Subcutaneous adipose tissue (tissue), 4 donors: Measurements from ENCODE around the gene SPATS2L. TPM values are rescaled to one million over a fixed set of nuclear protein-coding genes. Genes with fewer than 3 reads are reported as not detected.

Experiments
- total RNA-seq, 4 donors: library from RNA; depleted of rRNA; stranded (reverse); fragments of >200 nt; gene quantifications; one replicate each; pipeline ENCODE4 v1.1.0, GENCODE V29; 2016
- TF ChIP-seq, protein P1 (sequence below): fragments of 450-650 bp; IDR thresholded peaks from one replicate; pipeline ENCODE4 v1.5.1; 2016; ENCODE audit warnings: low read depth, mild to moderate bottlenecking, control low read depth, antibody characterized with exemption, moderate library complexity

The SPATS2L gene
- total RNA-seq, 4 donors from 2014 or later, result 71.4 to 88.9 (median 79.6) TPM

DNA sequence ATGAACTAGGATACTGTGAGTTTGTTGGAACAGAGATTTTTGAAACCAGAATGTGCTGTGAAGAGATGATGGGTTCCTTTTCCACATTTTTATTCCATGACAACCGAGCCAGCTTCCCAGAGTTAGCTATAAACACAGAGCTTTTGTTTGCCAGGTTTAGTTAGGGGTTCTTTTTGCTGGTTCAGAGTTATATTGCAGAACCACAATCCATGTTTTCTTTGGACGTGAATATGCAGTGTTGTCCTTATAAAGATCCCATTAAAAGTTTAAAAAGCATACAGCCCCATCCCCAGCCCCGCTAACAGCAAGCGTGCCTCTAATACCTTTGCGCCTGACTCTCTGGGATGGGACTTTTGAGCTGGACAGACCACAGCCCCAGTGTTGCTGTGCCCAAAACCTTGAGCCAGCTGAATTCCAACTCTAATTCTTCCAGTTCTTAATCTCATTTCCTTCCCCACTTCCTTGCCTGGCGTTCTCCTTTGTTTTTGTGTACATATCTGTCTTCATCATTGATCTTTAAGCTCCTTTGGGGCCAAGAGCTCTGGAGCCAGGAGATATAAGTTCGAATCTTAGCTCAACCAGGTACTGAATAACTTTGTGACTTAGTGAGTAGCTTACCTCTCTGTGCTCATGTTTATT lies 72.3 kb downstream of the SPATS2L start:
- TF ChIP-seq, protein P1, sequence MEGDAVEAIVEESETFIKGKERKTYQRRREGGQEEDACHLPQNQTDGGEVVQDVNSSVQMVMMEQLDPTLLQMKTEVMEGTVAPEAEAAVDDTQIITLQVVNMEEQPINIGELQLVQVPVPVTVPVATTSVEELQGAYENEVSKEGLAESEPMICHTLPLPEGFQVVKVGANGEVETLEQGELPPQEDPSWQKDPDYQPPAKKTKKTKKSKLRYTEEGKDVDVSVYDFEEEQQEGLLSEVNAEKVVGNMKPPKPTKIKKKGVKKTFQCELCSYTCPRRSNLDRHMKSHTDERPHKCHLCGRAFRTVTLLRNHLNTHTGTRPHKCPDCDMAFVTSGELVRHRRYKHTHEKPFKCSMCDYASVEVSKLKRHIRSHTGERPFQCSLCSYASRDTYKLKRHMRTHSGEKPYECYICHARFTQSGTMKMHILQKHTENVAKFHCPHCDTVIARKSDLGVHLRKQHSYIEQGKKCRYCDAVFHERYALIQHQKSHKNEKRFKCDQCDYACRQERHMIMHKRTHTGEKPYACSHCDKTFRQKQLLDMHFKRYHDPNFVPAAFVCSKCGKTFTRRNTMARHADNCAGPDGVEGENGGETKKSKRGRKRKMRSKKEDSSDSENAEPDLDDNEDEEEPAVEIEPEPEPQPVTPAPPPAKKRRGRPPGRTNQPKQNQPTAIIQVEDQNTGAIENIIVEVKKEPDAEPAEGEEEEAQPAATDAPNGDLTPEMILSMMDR, result no peak

DNA sequence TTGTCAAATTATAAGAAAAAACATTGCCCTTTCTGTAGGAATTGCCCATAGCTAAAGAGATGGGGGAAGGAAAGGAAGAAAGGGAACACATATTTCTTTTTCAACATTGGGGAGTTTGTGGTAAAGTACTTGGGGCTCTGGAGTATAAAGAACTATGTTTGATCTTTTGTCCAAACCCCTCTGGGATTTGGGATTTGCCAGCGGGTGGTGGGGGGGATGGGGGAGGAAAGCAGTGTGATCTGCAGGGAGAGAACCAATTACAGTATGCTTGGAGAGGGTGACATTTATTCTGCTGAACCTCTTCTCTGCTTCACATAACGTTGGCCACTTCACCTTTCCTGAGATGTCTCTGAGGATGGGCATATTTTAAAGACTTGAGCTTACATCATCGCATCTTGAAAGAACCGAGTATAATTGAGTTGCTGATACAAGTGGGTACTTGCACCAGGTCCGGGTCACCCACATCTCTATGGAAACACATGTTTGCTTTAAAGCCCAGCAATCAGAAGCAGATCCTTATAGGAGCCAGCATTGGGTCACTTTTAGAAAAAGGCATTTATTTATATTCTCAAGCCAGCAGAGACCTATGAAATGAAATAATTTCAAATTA lies 73.1 kb downstream of the SPATS2L start:
- TF ChIP-seq, protein P1, result no peak

DNA sequence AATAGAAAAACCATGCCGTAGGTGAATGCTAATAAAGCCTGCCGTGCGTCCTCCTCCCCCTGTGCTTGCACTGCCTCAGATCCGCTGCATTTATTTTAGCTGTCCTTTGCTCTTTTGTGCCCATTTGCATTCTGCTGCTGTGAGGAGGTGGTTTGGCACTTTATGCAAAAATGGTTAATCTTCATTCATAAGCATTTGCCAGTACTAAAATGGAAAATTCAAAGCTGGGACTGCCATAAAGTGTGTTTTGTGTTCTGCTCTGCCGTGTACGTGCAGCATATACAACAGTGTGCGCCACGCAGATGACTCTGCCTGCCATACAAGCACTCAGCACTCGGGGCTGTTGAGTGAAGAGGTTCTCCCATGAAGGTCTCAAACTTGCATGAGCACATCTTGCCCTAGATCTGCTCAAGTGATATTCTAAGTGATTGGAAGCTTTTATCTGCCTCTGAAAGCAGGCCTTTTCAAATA lies 73.6 kb downstream of the SPATS2L start:
- TF ChIP-seq, protein P1, result no peak

DNA sequence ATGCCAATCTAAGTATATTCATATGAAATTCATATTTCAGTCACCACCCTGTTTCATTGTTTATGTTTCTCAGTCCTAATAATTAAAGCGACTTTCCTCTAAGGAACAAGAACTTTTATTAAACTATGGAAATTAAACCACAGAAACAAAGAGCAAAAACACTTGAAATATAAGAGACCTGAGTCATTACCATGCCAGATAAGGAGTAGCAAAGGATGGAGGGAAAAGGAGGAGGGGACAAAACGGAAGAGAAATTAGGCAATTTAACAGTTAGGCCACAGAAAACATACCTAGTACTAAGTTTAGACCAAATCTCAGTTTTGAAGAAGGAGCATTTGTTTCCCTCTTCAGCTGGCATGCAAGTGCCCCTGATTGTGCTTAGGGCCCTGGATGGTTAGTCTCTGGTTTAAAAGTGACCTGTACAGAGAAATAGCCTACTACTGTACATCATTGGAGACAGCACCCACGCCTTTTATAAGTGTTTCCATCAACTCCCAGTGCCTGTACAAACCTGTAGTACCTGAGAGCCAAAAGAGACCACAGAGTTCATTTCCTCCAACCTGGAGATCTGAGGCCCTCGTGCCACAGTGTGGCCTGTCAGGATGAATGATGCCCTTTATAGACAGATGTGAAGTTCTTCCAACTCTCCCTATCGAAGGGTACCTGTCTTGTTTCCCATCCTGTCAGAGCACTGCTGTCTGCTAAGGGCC lies 74.5 kb downstream of the SPATS2L start:
- TF ChIP-seq, protein P1, result no peak

DNA sequence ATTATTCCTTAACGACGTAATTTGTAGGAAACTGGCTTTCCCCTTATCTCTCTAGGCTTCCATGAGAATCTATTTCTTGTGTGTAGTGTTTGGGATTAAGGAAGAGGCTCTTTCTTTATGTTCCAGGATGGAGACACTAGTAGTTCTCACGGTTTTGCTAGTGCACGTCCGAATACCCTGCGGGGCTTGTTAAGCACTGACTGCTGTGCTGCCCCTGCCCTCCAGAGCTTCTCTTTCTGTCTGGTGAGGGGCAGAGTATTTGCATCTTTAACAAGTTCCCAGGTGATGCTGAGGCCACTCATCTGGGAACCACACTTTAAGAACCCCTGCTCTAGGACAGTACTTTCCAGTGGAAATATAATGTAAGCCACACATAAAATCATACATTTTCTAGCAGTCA lies 76.4 kb downstream of the SPATS2L start:
- TF ChIP-seq, protein P1, result no peak

DNA sequence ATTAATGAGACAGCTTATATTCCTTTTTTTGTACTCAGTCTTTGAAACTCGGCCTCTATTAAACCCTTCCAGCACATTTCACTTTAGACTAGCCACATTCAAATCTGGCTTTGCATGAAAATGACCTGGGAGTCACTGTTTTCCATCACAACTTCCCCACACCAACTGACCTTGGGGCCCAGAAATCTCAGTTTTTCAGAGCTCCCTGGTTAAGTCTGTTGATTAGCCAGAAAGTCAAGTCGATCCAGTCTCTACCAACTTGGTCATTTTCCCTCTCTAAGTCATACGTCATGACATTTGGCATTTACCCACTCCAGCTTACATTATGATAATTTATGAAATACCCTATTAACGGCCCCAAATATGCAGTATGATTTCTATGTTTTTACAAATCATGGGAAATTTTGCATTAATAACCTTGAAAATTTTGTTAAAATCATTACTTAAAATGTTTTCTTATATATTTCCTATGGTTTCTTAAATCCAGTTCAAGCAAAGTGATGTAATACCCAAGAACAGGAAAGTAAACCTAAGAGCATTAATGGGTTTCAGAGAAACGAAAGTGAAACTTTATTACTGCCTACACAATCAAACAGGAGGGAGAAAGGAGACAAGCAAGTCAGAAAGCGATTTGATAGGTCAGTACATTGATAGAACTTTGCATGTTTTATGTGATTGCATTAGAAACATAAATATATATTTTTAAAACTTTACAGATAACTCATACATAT lies 77.1 kb downstream of the SPATS2L start:
- TF ChIP-seq, protein P1, result no peak
